Neural cell (in vitro differentiated cells): ENCODE results near the gene CDSN. TPM values are rescaled to one million over a fixed set of nuclear protein-coding genes. Genes with fewer than 3 reads are reported as not detected.

Experiments
- H2AFZ ChIP-seq: fragments of 200-600, 300-800 bp; sonication (generic), shearing (Covaris generic); 2 replicates; pipeline ENCODE4 v1.6.0; 2014; ENCODE audit warnings: low read depth, mild to moderate bottlenecking, antibody characterized with exemption, low read length, moderate library complexity
- H3F3A ChIP-seq: fragments of 200-600 bp; shearing (Covaris generic); 2 replicates; pipeline ENCODE4 v1.6.1; 2016; ENCODE audit warnings: mild to moderate bottlenecking, moderate library complexity, mixed read lengths, antibody characterized with exemption, low read length; ENCODE audit not compliant: insufficient read depth, poor library complexity, severe bottlenecking
- H3K27ac ChIP-seq: fragments of 200-600, 300-800 bp; sonication (generic), shearing (Covaris generic); 2 replicates; pipeline ENCODE4 v1.5.1; 2014; ENCODE audit warnings: mild to moderate bottlenecking, low read length, moderate library complexity
- H3K27me3 ChIP-seq: fragments of 300-800, 200-600 bp; sonication (generic), shearing (Covaris generic); 2 replicates; pipeline ENCODE4 v1.6.0; 2014; ENCODE audit warnings: mild to moderate bottlenecking, low read depth, low read length, moderate library complexity; ENCODE audit not compliant: insufficient read depth
- H3K36me3 ChIP-seq: fragments of 300-800, 200-600 bp; sonication (generic), shearing (Covaris generic); 2 replicates; pipeline ENCODE4 v1.5.1; 2014; ENCODE audit warnings: mild to moderate bottlenecking, antibody characterized with exemption, low read length, moderate library complexity; ENCODE audit not compliant: insufficient read depth
- H3K4me2 ChIP-seq: fragments of 300-800, 200-600 bp; sonication (generic), shearing (Covaris generic); 2 replicates; pipeline ENCODE4 v1.6.0; 2014; ENCODE audit warnings: mild to moderate bottlenecking, low read length
- H3K4me3 ChIP-seq: fragments of 300-800, 200-600 bp; sonication (generic), shearing (Covaris generic); 2 replicates; pipeline ENCODE4 v1.5.1; 2014; ENCODE audit warnings: mild to moderate bottlenecking, low read length, moderate library complexity
- H3K79me2 ChIP-seq: fragments of 200-600 bp; shearing (Covaris generic); replicated peaks from 2 replicates; pipeline ENCODE4 v1.6.0; 2014; ENCODE audit warnings: mild to moderate bottlenecking, low read length, moderate library complexity; ENCODE audit not compliant: insufficient read depth
- H3K9ac ChIP-seq: fragments of 300-800, 200-600 bp; sonication (generic), shearing (Covaris generic); 2 replicates; pipeline ENCODE4 v1.6.1; 2016; ENCODE audit warnings: mild to moderate bottlenecking, low read length, mixed read lengths
- H3K9me2 ChIP-seq: fragments of 200-600 bp; shearing (Covaris generic); 2 replicates; pipeline ENCODE4 v1.6.1; 2016; ENCODE audit warnings: mild to moderate bottlenecking, low read length, mixed read lengths; ENCODE audit not compliant: insufficient read depth
- H3K9me3 ChIP-seq: fragments of 200-600, 300-800 bp; sonication (generic), shearing (Covaris generic); 2 replicates; pipeline ENCODE4 v1.6.1; 2016; ENCODE audit warnings: mild to moderate bottlenecking, mixed run types, low read length, moderate library complexity, mixed read lengths
- H4K20me1 ChIP-seq: fragments of 200-600 bp; shearing (Covaris generic); 2 replicates; pipeline ENCODE4 v1.6.1; 2016; ENCODE audit warnings: mild to moderate bottlenecking, mixed run types; ENCODE audit not compliant: insufficient read depth
- CTCF ChIP-seq: fragments of 450-650 bp; IDR thresholded peaks from 2 replicates; pipeline ENCODE4 v1.5.1; 2014; ENCODE audit warnings: antibody characterized with exemption, mild to moderate bottlenecking, moderate library complexity; ENCODE audit not compliant: poor library complexity, severe bottlenecking
- EP300 ChIP-seq: fragments of 450-650 bp; conservative IDR thresholded peaks from 2 replicates; pipeline ENCODE4 v1.6.1; 2014; ENCODE audit warnings: antibody characterized with exemption, mild to moderate bottlenecking, moderate library complexity; ENCODE audit not compliant: poor library complexity, severe bottlenecking
- EZH2 ChIP-seq: fragments of 200-600, 300-800 bp; shearing (Covaris generic), sonication (generic); IDR thresholded peaks from 2 replicates; pipeline ENCODE4 v1.6.1; 2014; ENCODE audit warnings: antibody characterized with exemption, low read length, borderline replicate concordance, mild to moderate bottlenecking; ENCODE audit not compliant: insufficient read depth, poor library complexity, severe bottlenecking
- MXI1 ChIP-seq: fragments of 450-650 bp; conservative IDR thresholded peaks from 2 replicates; pipeline ENCODE4 v1.6.1; 2014; ENCODE audit warnings: antibody characterized with exemption, mild to moderate bottlenecking; ENCODE audit not compliant: poor library complexity, severe bottlenecking
- POLR2AphosphoS5 ChIP-seq: IDR thresholded peaks from 2 replicates; pipeline ENCODE4 v1.6.1; 2012
- RAD21 ChIP-seq: fragments of 450-650 bp; conservative IDR thresholded peaks from 2 replicates; pipeline ENCODE4 v1.6.1; 2014; ENCODE audit warnings: antibody characterized with exemption, mild to moderate bottlenecking, moderate library complexity
- REST ChIP-seq: IDR thresholded peaks from 2 replicates; pipeline ENCODE4 v1.6.1; 2012; ENCODE audit warnings: borderline replicate concordance
- SMC3 ChIP-seq: fragments of 450-650 bp; conservative IDR thresholded peaks from 2 replicates; pipeline ENCODE4 v1.6.1; 2014; ENCODE audit warnings: antibody characterized with exemption, mild to moderate bottlenecking, moderate library complexity; ENCODE audit not compliant: poor library complexity
- TAF1 ChIP-seq: IDR thresholded peaks from 2 replicates; pipeline ENCODE4 v1.6.1; 2012; ENCODE audit warnings: low read depth
- polyA plus RNA-seq: library from polyadenylated mRNA; depleted of rRNA; stranded (reverse); fragments of >200 nt; gene quantifications from 2 replicates; pipeline ENCODE4 v1.2.3, GENCODE V29; 2014

CDSN gene
- polyA plus RNA-seq, 1 donor from 2014 or later: not detected

GRCh38 chr6:31144970-31145340 lies 24.7 kb upstream of the CDSN start:
- no peak overlapping the region for H3K9ac ChIP-seq
- no peak overlapping the region for H3K27ac ChIP-seq
- H3F3A ChIP-seq: no peaks in the 10 kb centered on the region
- H3K9me2 ChIP-seq: no peaks in the 10 kb centered on the region
- H3K27me3 ChIP-seq: no peaks in the 10 kb centered on the region
- TF ChIP-seq TAF1 (no peak), MXI1 (no peak), EZH2 (no peak), EP300 (no peak), POLR2AphosphoS5 (no peak), REST (no peak), CTCF (no peak), RAD21 (no peak), SMC3 (no peak)
- H3K9me3 ChIP-seq: no peaks in the 10 kb centered on the region
- no peaks in the 10 kb centered on the region for H3K36me3 ChIP-seq
- H3K4me2 ChIP-seq: no peak overlapping the region
- no peak overlapping the region for H2AFZ ChIP-seq
- H3K79me2 ChIP-seq: no peaks in the 10 kb centered on the region
- no peak overlapping the region for H3K4me3 ChIP-seq
- no peaks in the 10 kb centered on the region for H4K20me1 ChIP-seq

GRCh38 chr6:31144296-31144969 lies 24.2 kb upstream of the CDSN start:
- Histone ChIP-seq H3K79me2 (no peaks in the 10 kb centered on the region), H3K27me3 (no peaks in the 10 kb centered on the region), H3K9me3 (no peaks in the 10 kb centered on the region), H2AFZ (no peak overlapping the region), H4K20me1 (no peaks in the 10 kb centered on the region), H3K9ac (no peak overlapping the region), H3K36me3 (no peaks in the 10 kb centered on the region), H3F3A (no peaks in the 10 kb centered on the region), H3K4me2 (no peak overlapping the region), H3K4me3 (no peak overlapping the region), H3K9me2 (no peaks in the 10 kb centered on the region), H3K27ac (no peak overlapping the region)
- TF ChIP-seq EP300 (no peak), TAF1 (no peak), MXI1 (no peak), CTCF (no peak), EZH2 (no peak), SMC3 (no peak), REST (no peak), POLR2AphosphoS5 (no peak), RAD21 (no peak)
